NCI-H128 (cell line): Measurements from ENCODE around the gene GRIPAP1.

Experiments
- DNase-seq: peaks from one replicate; lab custom pipeline; 2025; ENCODE audit not compliant: unreplicated experiment; lab: John Stamatoyannopoulos, UW

Gene GRIPAP1

DNA sequence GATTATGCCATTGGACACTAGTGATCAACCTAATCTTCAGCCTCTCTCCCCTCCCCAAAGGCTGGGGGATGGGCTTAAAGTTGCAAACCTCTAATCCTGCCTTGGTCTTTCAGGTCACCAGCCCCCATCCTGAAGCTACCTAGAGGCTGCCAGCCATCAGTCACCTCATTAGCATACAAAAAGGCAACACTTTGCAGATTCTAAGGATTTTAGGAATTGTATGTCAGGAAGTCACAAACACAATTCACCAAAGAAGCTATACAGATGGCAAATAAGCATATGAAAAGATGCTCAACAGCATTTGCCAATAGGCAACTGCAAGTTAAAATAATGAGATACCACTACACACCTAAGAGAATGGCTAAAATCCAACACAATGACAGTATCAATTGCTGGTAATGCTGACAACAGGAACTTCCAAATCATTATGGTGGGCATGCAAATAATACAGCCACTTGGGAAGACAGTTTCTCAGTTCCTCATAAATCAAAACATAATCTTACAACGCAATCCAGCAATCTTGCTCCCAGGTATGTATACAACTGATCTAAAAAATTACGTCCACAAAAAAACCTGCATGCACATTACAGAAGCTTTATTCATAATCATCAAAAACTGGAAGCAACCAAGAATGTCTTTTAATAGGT, 74.2 kb downstream of the GRIPAP1 start:
- no peak for DNase-seq

DNA sequence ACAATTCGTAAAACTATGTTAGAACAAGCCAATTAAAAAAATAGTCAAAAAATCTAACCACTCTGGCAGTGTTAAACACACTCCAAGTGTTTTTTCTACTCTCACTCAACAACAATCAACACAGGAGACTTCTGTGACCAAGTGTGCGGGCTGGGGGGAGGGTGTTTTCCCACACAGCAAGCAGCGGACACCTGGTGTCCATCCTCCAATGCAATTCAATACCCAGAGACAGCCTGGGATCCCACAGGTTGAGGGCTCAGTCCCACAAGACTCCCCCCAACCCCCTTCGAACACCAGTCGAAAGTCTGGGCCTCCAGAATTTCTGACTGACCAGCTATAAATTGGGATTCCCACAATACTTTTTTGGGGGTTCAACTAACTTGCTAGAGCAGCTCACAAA, 74.9 kb downstream of the GRIPAP1 start:
- no peak for DNase-seq

DNA sequence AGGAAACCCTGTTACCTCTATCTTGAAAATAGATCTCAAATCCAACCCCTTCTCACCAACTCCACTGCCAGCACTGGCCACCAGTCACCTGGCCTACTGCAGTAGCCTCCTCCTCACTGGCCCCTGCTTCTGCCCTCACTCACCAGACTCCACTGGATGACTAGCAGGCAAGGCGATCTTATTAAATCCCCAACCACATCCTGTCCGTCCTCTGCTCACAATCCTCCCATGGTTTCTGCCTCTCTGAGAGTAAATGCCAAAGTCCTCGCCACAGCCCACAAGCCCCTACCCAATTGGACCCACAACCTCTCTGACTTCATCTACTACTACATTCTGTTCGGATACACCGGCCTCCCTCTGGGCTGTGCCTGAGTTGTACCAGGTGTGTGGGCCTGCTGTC, 77.8 kb downstream of the GRIPAP1 start:
- DNase-seq, result no peak

DNA sequence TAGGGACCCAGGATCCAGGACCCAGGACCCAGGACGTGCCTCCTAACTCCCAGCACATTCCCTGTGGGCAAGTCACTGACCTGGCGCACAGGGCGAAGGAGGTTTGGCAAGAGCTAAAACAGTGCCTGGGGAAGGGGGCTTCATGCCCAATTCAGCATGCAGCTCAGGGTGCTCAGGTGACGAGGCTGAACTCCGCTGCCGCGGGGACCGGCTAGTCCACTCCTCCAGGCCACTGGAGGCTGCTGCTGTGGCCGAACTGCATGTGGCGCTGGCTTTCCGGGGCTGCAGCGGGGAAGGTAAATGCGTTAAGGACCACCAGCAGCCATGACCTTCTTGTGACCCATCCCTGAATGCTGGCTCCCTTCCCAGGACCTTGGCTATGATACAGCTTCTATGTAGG, 78.3 kb downstream of the GRIPAP1 start:
- DNase-seq, result no peak
